ENCODE results near the gene OTOGL. TPM values are rescaled to one million over a fixed set of nuclear protein-coding genes. Genes with fewer than 3 reads are reported as not detected.

The OTOGL gene
- polyA plus RNA-seq, 1 donor from 2014 or later, result 0.33 TPM

- Histone ChIP-seq H3K4me2 (ENCODE audit: low read length) (no peak overlapping the region), H3K9me3 (ENCODE audit: low read length) (no peaks in the 10 kb centered on the region), H3K27me3 (ENCODE audit: insufficient read depth, low read depth, low read length) (no peaks in the 10 kb centered on the region), H3K9me2 (ENCODE audit: insufficient read depth, low read length) (no peaks in the 10 kb centered on the region), H3K9ac (ENCODE audit: low read length) (no peak overlapping the region), H3F3A (ENCODE audit: insufficient read depth, low read length, poor library complexity, severe bottlenecking) (no peaks in the 10 kb centered on the region), H3K36me3 (ENCODE audit: insufficient read depth, low read length) (no peaks in the 10 kb centered on the region), H3K79me2 (replicated peaks; ENCODE audit: insufficient read depth, low read length) (no peaks in the 10 kb centered on the region), H3K27ac (ENCODE audit: low read length) (no peak overlapping the region), H4K20me1 (ENCODE audit: insufficient read depth) (no peaks in the 10 kb centered on the region), H3K4me3 (ENCODE audit: low read length) (no peak overlapping the region), H2AFZ (ENCODE audit: low read depth, low read length) (no peak overlapping the region)
- no peak for TF ChIP-seq POLR2AphosphoS5 (IDR thresholded peaks at IDR 0.05)
- no peak for TF ChIP-seq EP300 (conservative IDR thresholded peaks at IDR 0.05; ENCODE audit: poor library complexity, severe bottlenecking)
- no peak for TF ChIP-seq MXI1 (conservative IDR thresholded peaks at IDR 0.05; ENCODE audit: poor library complexity, severe bottlenecking)
- TF ChIP-seq RAD21 (conservative IDR thresholded peaks at IDR 0.05), result no peak
- TF ChIP-seq, protein P1, sequence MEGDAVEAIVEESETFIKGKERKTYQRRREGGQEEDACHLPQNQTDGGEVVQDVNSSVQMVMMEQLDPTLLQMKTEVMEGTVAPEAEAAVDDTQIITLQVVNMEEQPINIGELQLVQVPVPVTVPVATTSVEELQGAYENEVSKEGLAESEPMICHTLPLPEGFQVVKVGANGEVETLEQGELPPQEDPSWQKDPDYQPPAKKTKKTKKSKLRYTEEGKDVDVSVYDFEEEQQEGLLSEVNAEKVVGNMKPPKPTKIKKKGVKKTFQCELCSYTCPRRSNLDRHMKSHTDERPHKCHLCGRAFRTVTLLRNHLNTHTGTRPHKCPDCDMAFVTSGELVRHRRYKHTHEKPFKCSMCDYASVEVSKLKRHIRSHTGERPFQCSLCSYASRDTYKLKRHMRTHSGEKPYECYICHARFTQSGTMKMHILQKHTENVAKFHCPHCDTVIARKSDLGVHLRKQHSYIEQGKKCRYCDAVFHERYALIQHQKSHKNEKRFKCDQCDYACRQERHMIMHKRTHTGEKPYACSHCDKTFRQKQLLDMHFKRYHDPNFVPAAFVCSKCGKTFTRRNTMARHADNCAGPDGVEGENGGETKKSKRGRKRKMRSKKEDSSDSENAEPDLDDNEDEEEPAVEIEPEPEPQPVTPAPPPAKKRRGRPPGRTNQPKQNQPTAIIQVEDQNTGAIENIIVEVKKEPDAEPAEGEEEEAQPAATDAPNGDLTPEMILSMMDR (IDR thresholded peaks at IDR 0.05; ENCODE audit: poor library complexity, severe bottlenecking), result no peak
- TF ChIP-seq SMC3 (conservative IDR thresholded peaks at IDR 0.05; ENCODE audit: poor library complexity), result no peak
- TF ChIP-seq TAF1 (IDR thresholded peaks at IDR 0.05; ENCODE audit: low read depth), result no peak
- no peak for TF ChIP-seq EZH2 (IDR thresholded peaks at IDR 0.05; ENCODE audit: borderline replicate concordance, insufficient read depth, low read length, poor library complexity, severe bottlenecking)
- no peak for TF ChIP-seq REST (IDR thresholded peaks at IDR 0.05; ENCODE audit: borderline replicate concordance)
Measured at GRCh38 chr12:80201908-80202307, 102.6 kb downstream of the OTOGL start.

DNA sequence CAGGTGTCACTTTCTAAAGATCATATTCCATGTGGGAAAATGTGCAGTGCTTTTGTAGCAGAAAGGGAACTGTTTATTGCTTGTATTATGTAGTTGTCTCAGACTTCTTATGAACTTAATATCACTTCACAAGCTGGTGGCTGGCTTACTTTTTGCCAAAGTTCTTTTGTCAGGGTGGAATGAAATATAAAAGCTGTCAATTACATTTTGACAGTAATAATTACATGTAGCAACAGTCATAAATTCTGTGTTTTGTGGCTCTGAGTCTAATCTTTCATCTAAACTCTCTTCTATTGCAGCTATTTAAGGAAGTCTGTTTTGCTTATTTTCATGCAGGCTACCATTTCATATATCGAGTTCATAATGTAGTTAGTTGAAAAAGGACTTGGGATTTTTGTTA, 106.6 kb downstream of the OTOGL start:
- H4K20me1 ChIP-seq (ENCODE audit: insufficient read depth), result no peaks in the 10 kb centered on the region
- H3K36me3 ChIP-seq (ENCODE audit: insufficient read depth, low read length), result no peaks in the 10 kb centered on the region
- H3K4me3 ChIP-seq (ENCODE audit: low read length), result no peak overlapping the region
- H2AFZ ChIP-seq (ENCODE audit: low read depth, low read length), result no peak overlapping the region
- no peaks in the 10 kb centered on the region for H3K9me2 ChIP-seq (ENCODE audit: insufficient read depth, low read length)
- no peak overlapping the region for H3K27ac ChIP-seq (ENCODE audit: low read length)
- no peak overlapping the region for H3K9ac ChIP-seq (ENCODE audit: low read length)
- H3F3A ChIP-seq (ENCODE audit: insufficient read depth, low read length, poor library complexity, severe bottlenecking), result no peaks in the 10 kb centered on the region
- H3K27me3 ChIP-seq (ENCODE audit: insufficient read depth, low read depth, low read length), result no peaks in the 10 kb centered on the region
- TF ChIP-seq RAD21 (conservative IDR thresholded peaks at IDR 0.05), result no peak
- TF ChIP-seq EP300 (conservative IDR thresholded peaks at IDR 0.05; ENCODE audit: poor library complexity, severe bottlenecking), result no peak
- TF ChIP-seq MXI1 (conservative IDR thresholded peaks at IDR 0.05; ENCODE audit: poor library complexity, severe bottlenecking), result no peak
- TF ChIP-seq TAF1 (IDR thresholded peaks at IDR 0.05; ENCODE audit: low read depth), result no peak
- TF ChIP-seq REST (IDR thresholded peaks at IDR 0.05; ENCODE audit: borderline replicate concordance), result no peak
- no peak for TF ChIP-seq SMC3 (conservative IDR thresholded peaks at IDR 0.05; ENCODE audit: poor library complexity)
- no peak for TF ChIP-seq EZH2 (IDR thresholded peaks at IDR 0.05; ENCODE audit: borderline replicate concordance, insufficient read depth, low read length, poor library complexity, severe bottlenecking)
- no peak for TF ChIP-seq POLR2AphosphoS5 (IDR thresholded peaks at IDR 0.05)
- TF ChIP-seq, protein P1 (IDR thresholded peaks at IDR 0.05; ENCODE audit: poor library complexity, severe bottlenecking), result no peak
- no peaks in the 10 kb centered on the region for H3K9me3 ChIP-seq (ENCODE audit: low read length)
- no peak overlapping the region for H3K4me2 ChIP-seq (ENCODE audit: low read length)
- no peaks in the 10 kb centered on the region for H3K79me2 ChIP-seq (replicated peaks; ENCODE audit: insufficient read depth, low read length)

All from neural cell (in vitro differentiated cells).